CD14-positive monocyte (primary cell): ENCODE results near the gene NUP214. TPM values are rescaled to one million over a fixed set of nuclear protein-coding genes. Genes with fewer than 3 reads are reported as not detected.

Experiments
- DNase-seq, 3 donors: peaks; one replicate each; pipeline ENCODE4 v3.0.0-alpha.2; 2011 to 2022
- H2AFZ ChIP-seq: 2 replicates; pipeline ENCODE4 v1.6.0; 2012; ENCODE audit warnings: mild to moderate bottlenecking, low read depth, low read length, inconsistent platforms; ENCODE audit not compliant: insufficient read depth, poor library complexity, severe bottlenecking
- H3K27ac ChIP-seq, 2 donors: 1 replicate in 1 of 2; 2 replicates in 1 of 2; pipeline ENCODE4 v1.5.1; 2012 to 2013; ENCODE audit warnings: low read length in 2 of 2, control low read depth in 1 of 2, inconsistent platforms in 1 of 2, low read depth in 1 of 2, mild to moderate bottlenecking in 1 of 2
- H3K27me3 ChIP-seq, 2 donors: one replicate each; pipeline versions ENCODE4 v1.6.0 to v1.6.1; 2011 to 2013; ENCODE audit warnings: low read length in 2 of 2; ENCODE audit not compliant: control insufficient read depth in 2 of 2, insufficient read depth in 2 of 2
- H3K36me3 ChIP-seq, 2 donors: replicated peaks in 1 of 2; 1 replicate in 1 of 2; 2 replicates in 1 of 2; pipeline versions ENCODE4 v1.5.1 to v1.6.1; 2012 to 2013; ENCODE audit warnings: low read length in 2 of 2, control low read depth in 1 of 2, inconsistent platforms in 1 of 2, mild to moderate bottlenecking in 1 of 2; ENCODE audit not compliant: insufficient read depth in 2 of 2, control insufficient read depth in 1 of 2
- H3K4me1 ChIP-seq, 2 donors: 1 replicate in 1 of 2; 2 replicates in 1 of 2; pipeline versions ENCODE4 v1.5.1 to v1.6.1; 2012 to 2013; ENCODE audit warnings: low read length in 2 of 2, control low read depth in 1 of 2, inconsistent platforms in 1 of 2, mild to moderate bottlenecking in 1 of 2, moderate library complexity in 1 of 2; ENCODE audit not compliant: insufficient read depth in 2 of 2, control insufficient read depth in 1 of 2
- H3K4me2 ChIP-seq: replicated peaks from 2 replicates; pipeline ENCODE3; 2012; ENCODE audit warnings: low read length, moderate library complexity, mild to moderate bottlenecking; ENCODE audit not compliant: poor library complexity, severe bottlenecking; ENCODE audit errors: extremely low read depth
- H3K4me3 ChIP-seq, 3 experiments: fragments of 200-600 bp in 1 of 3; sonication (generic) in 1 of 3; replicated peaks in 1 of 3; 1 replicate in 2 of 3; 2 replicates in 1 of 3; pipeline ENCODE4 v1.5.1; 2011 to 2013; ENCODE audit warnings: low read length in 3 of 3, mild to moderate bottlenecking in 3 of 3, control low read depth in 2 of 3, low read depth in 2 of 3, inconsistent platforms in 1 of 3, moderate library complexity in 1 of 3
- H3K79me2 ChIP-seq: 2 replicates; pipeline ENCODE4 v1.6.0; 2012; ENCODE audit warnings: mild to moderate bottlenecking, control low read depth, inconsistent platforms, low read length, moderate library complexity; ENCODE audit not compliant: insufficient read depth
- H3K9ac ChIP-seq: 2 replicates; pipeline ENCODE4 v1.6.0; 2017; ENCODE audit warnings: low read length, mild to moderate bottlenecking; ENCODE audit not compliant: insufficient read depth, poor library complexity, severe bottlenecking
- H3K9me3 ChIP-seq, 2 donors: replicated peaks in 1 of 2; 1 replicate in 1 of 2; 2 replicates in 1 of 2; pipeline versions ENCODE4 v1.5.1 to v1.6.1; 2012 to 2013; ENCODE audit warnings: low read length in 2 of 2, control low read depth in 1 of 2; ENCODE audit not compliant: control insufficient read depth in 1 of 2, insufficient read depth in 1 of 2
- H4K20me1 ChIP-seq: 2 replicates; pipeline ENCODE4 v1.6.0; 2012; ENCODE audit warnings: mild to moderate bottlenecking, low read length, control low read depth, moderate library complexity; ENCODE audit not compliant: insufficient read depth
- H3K27ac Mint-ChIP-seq, 7 donors: one replicate each; pipeline ENCODE4 v1.8.0; 2020; ENCODE audit warnings: mild to moderate bottlenecking in 7 of 7, mixed read lengths in 7 of 7, moderate library complexity in 6 of 7, inconsistent platforms in 2 of 7
- H3K27me3 Mint-ChIP-seq, 3 donors: one replicate each; pipeline ENCODE4 v1.8.0; 2021 to 2022; ENCODE audit warnings: low read depth in 3 of 3, mild to moderate bottlenecking in 3 of 3, mixed read lengths in 3 of 3, moderate library complexity in 3 of 3, inconsistent platforms in 1 of 3
- H3K36me3 Mint-ChIP-seq, 2 donors: one replicate each; pipeline ENCODE4 v1.8.0; 2020; ENCODE audit warnings: mixed read lengths in 2 of 2, inconsistent platforms in 1 of 2, mild to moderate bottlenecking in 1 of 2
- H3K4me1 Mint-ChIP-seq: one replicate; pipeline ENCODE4 v1.8.0; 2020; ENCODE audit warnings: mild to moderate bottlenecking, mixed read lengths
- H3K4me3 Mint-ChIP-seq, 2 donors: one replicate each; pipeline ENCODE4 v1.8.0; 2020; ENCODE audit warnings: mild to moderate bottlenecking in 2 of 2, mixed read lengths in 2 of 2, moderate library complexity in 1 of 2
- H3K9me3 Mint-ChIP-seq, 7 donors: one replicate each; pipeline ENCODE4 v1.8.0; 2020 to 2022; ENCODE audit warnings: mixed read lengths in 7 of 7, mild to moderate bottlenecking in 6 of 7, moderate library complexity in 6 of 7, inconsistent platforms in 2 of 7
- CTCF ChIP-seq: fragments of 200-600 bp; IDR thresholded peaks from one replicate; pipeline ENCODE4 v1.8.0; 2022; ENCODE audit warnings: antibody characterized with exemption, mild to moderate bottlenecking
- WGBS: methylation state at CpG from one replicate; pipeline ENCODE4 v1.1.5; 2013; ENCODE audit warnings: missing lambda C conversion rate; ENCODE audit not compliant: insufficient coverage; 5-methylcytosine and 5-hydroxymethylcytosine counted together
- intact Hi-C, 2 donors: fragments of 100-400 bp; cut with micrococcal nuclease; formaldehyde crosslinking; loops; one replicate each; pipeline versions ENCODE4 v1.15.0 to v1.15.1; 2023
- polyA plus RNA-seq, 3 donors: library from polyadenylated mRNA; depleted of rRNA in 1 of 3; unstranded in 2 of 3; stranded (reverse) in 1 of 3; fragments of 300-500 nt in 2 of 3; fragments of >200 nt in 1 of 3; fragmentation: Illumina TruSeq in 2 of 3; gene quantifications; 1 replicate in 2 of 3; 2 replicates in 1 of 3; pipeline ENCODE4 v1.2.3, GENCODE V29; 2012 to 2021

The NUP214 gene
- polyA plus RNA-seq, 3 donors: 94.9 to 329 (median 214) TPM

- H3K27me3 Mint-ChIP-seq: no peaks in the 10 kb centered on the region
- no peak overlapping the region for H3K9ac ChIP-seq
- H3K9me3 Mint-ChIP-seq: no peaks in the 10 kb centered on the region
- H3K27ac ChIP-seq: no peak overlapping the region
- no peaks in the 10 kb centered on the region for H4K20me1 ChIP-seq
- peaks cover 87 to 94% of the 10 kb centered on the region in 2 donors for H3K36me3 Mint-ChIP-seq
- no peak for DNase-seq
- intact Hi-C loops: loop anchor here in 1 of 2 donors (10.0 kb wide), 1 partner anchor 1141 kb away; no protein-coding TSS in a partner anchor
- H3K27ac Mint-ChIP-seq: no peak overlapping the region
- WGBS: 77% methylated on average over 3 of the region's 3 CpGs
- H2AFZ ChIP-seq: no peak overlapping the region
- no peaks in the 10 kb centered on the region for H3K27me3 ChIP-seq
- H3K4me3 ChIP-seq: no peak overlapping the region
- no peak for TF ChIP-seq CTCF
- H3K9me3 ChIP-seq: no peaks in the 10 kb centered on the region
- no peaks in the 10 kb centered on the region for H3K4me1 Mint-ChIP-seq
- H3K4me2 ChIP-seq: no peak overlapping the region
- H3K4me1 ChIP-seq: no peaks in the 10 kb centered on the region
- no peak overlapping the region for H3K4me3 Mint-ChIP-seq
- peaks cover 97 to 99% of the 10 kb centered on the region in 2 donors for H3K36me3 ChIP-seq
- H3K79me2 ChIP-seq: no peaks in the 10 kb centered on the region
These were observed 18.8 kb downstream of the NUP214 start for GRCh38 chr9:131144201-131144600.

- no peaks in the 10 kb centered on the region for H3K4me1 Mint-ChIP-seq
- no CpG with 5 or more reads among the region's 2 CpGs for WGBS
- H3K27ac Mint-ChIP-seq: no peak overlapping the region
These were observed 19.9 kb downstream of the NUP214 start for GRCh38 chr9:131145245-131145644.

More at GRCh38 chr9:131145245-131145644, 19.9 kb downstream of the NUP214 start:
- H3K79me2 ChIP-seq: no peaks in the 10 kb centered on the region
- H3K4me2 ChIP-seq: no peak overlapping the region
- H2AFZ ChIP-seq: no peak overlapping the region
- H3K27ac ChIP-seq: no peak overlapping the region
- no peak overlapping the region for H3K4me3 ChIP-seq
- no peaks in the 10 kb centered on the region for H3K9me3 Mint-ChIP-seq
- H3K27me3 Mint-ChIP-seq: no peaks in the 10 kb centered on the region
- peaks cover 97 to 99% of the 10 kb centered on the region in 2 donors for H3K36me3 ChIP-seq
- H3K9ac ChIP-seq: no peak overlapping the region
- H3K36me3 Mint-ChIP-seq: peaks cover 87 to 94% of the 10 kb centered on the region in 2 donors
- intact Hi-C loops: loop anchor here in 1 of 2 donors (10.0 kb wide), 1 partner anchor 1140 kb away; no protein-coding TSS in a partner anchor
- H3K4me1 ChIP-seq: no peaks in the 10 kb centered on the region
- H3K9me3 ChIP-seq: no peaks in the 10 kb centered on the region
- no peak for TF ChIP-seq CTCF
- H4K20me1 ChIP-seq: no peaks in the 10 kb centered on the region
- DNase-seq: no peak
- no peak overlapping the region for H3K4me3 Mint-ChIP-seq
- H3K27me3 ChIP-seq: no peaks in the 10 kb centered on the region
